H1 (cell line): Measurements from ENCODE around the gene S100A13. TPM values are rescaled to one million over a fixed set of nuclear protein-coding genes. Genes with fewer than 3 reads are reported as not detected.
"Not testable (repeated sequence)": the region's sequence is repeated elsewhere in the genome, so short reads cannot be mapped to it uniquely, and the experiment has no call there.

Experiments used
- CTCF ChIA-PET: fragments of 300-600 bp; sonication (Branson Sonifier 250); formaldehyde crosslinking; loops from one replicate; lab custom pipeline; 2021; ENCODE audit not compliant: partially characterized antibody; lab: Charles Lee
- POLR2A ChIA-PET: fragments of 300-600 bp; sonication (Branson Sonifier 250); formaldehyde crosslinking; loops from one replicate; lab custom pipeline; 2021; ENCODE audit warnings: inconsistent platforms; ENCODE audit not compliant: partially characterized antibody; lab: Charles Lee
- DNase-seq, 2 experiments: peaks; one replicate each; pipeline versions ENCODE4 v3.0.0 to v3.0.0-alpha.2; 2010 to 2022; ENCODE audit warnings: low spot score in 2 of 2, low read depth in 1 of 2, mixed read lengths in 1 of 2
- FAIRE-seq: peaks from 2 replicates; lab custom pipeline; 2011; peaks lifted over from hg19 to GRCh38; lab: Jason Lieb, UNC
- H2AFZ ChIP-seq: 2 replicates; pipeline ENCODE4 v1.8.1; 2012; ENCODE audit warnings: low read length, inconsistent platforms
- H2AK5ac ChIP-seq: 2 replicates; pipeline ENCODE4 v1.6.1; 2013; ENCODE audit warnings: low read depth, low read length
- H2BK120ac ChIP-seq: replicated peaks from 2 replicates; pipeline ENCODE3; 2013; ENCODE audit warnings: low read depth, low read length, inconsistent platforms
- H2BK12ac ChIP-seq: 2 replicates; pipeline ENCODE4 v1.6.1; 2013; ENCODE audit warnings: low read depth, low read length
- H2BK15ac ChIP-seq: 2 replicates; pipeline ENCODE4 v1.6.1; 2013; ENCODE audit warnings: low read length
- H2BK20ac ChIP-seq: 2 replicates; pipeline ENCODE4 v1.6.1; 2013; ENCODE audit warnings: low read length
- H2BK5ac ChIP-seq: 2 replicates; pipeline ENCODE4 v1.6.1; 2013; ENCODE audit warnings: low read depth, low read length
- H3K14ac ChIP-seq: 2 replicates; pipeline ENCODE4 v1.6.1; 2013; ENCODE audit warnings: inconsistent platforms; ENCODE audit not compliant: insufficient read length
- H3K18ac ChIP-seq: 2 replicates; pipeline ENCODE4 v1.6.1; 2013; ENCODE audit warnings: low read length; ENCODE audit errors: extremely low read depth
- H3K23ac ChIP-seq: 2 replicates; pipeline ENCODE4 v1.6.1; 2013; ENCODE audit warnings: inconsistent platforms; ENCODE audit not compliant: insufficient read length
- H3K23me2 ChIP-seq: 2 replicates; pipeline ENCODE4 v1.6.1; 2013; ENCODE audit warnings: low read depth, low read length
- H3K27ac ChIP-seq: 2 replicates; pipeline ENCODE4 v1.6.1; 2011; ENCODE audit warnings: low read depth, low read length, inconsistent platforms
- H3K27me3 ChIP-seq, 4 experiments: replicated peaks in 1 of 4; 1 replicate in 1 of 4; 2 replicates in 3 of 4; pipeline versions ENCODE4 v1.6.1 to v1.8.1; 2011 to 2013; ENCODE audit warnings: low read length in 3 of 4, mild to moderate bottlenecking in 3 of 4, inconsistent platforms in 2 of 4, mixed read lengths in 2 of 4, moderate library complexity in 1 of 4; ENCODE audit not compliant: control insufficient read depth in 3 of 4, insufficient read depth in 3 of 4; ENCODE audit errors: extremely low read depth in 1 of 4
- H3K36me3 ChIP-seq, 4 experiments: 2 replicates each; pipeline versions ENCODE4 v1.6.1 to v1.8.1; 2011 to 2013; ENCODE audit warnings: mild to moderate bottlenecking in 4 of 4, low read length in 3 of 4, moderate library complexity in 2 of 4, control low read depth in 1 of 4, inconsistent platforms in 1 of 4; ENCODE audit not compliant: insufficient read depth in 4 of 4, control insufficient read depth in 2 of 4
- H3K4ac ChIP-seq: replicated peaks from 2 replicates; pipeline ENCODE3; 2013; ENCODE audit warnings: low read length, low read depth, mixed read lengths, inconsistent platforms; ENCODE audit not compliant: insufficient read length
- H3K4me1 ChIP-seq, 4 experiments: replicated peaks in 1 of 4; 1 replicate in 1 of 4; 2 replicates in 3 of 4; pipeline versions ENCODE4 v1.6.1 to v1.8.1; 2011 to 2013; ENCODE audit warnings: low read length in 3 of 4, inconsistent platforms in 2 of 4, mixed read lengths in 1 of 4; ENCODE audit not compliant: insufficient read depth in 4 of 4, control insufficient read depth in 3 of 4
- H3K4me2 ChIP-seq, 2 experiments: 2 replicates each; pipeline versions ENCODE4 v1.6.1 to v1.8.1; 2011 to 2013; ENCODE audit warnings: low read depth in 2 of 2, low read length in 2 of 2, control low read depth in 1 of 2, inconsistent platforms in 1 of 2, mild to moderate bottlenecking in 1 of 2; ENCODE audit not compliant: insufficient read depth in 1 of 2
- H3K4me3 ChIP-seq, 4 experiments: fragments of 200-600, 300-600 bp in 1 of 4; sonication (generic), shearing (Covaris generic), sonication (Bioruptor Twin) in 1 of 4; 2 replicates each; pipeline versions ENCODE4 v1.5.1 to v1.8.1; 2011 to 2016; ENCODE audit warnings: low read length in 4 of 4, low read depth in 3 of 4, control low read depth in 2 of 4, inconsistent platforms in 2 of 4, mild to moderate bottlenecking in 2 of 4, mixed read lengths in 1 of 4, moderate library complexity in 1 of 4; ENCODE audit not compliant: insufficient read depth in 2 of 4; ENCODE audit errors: extremely low read depth in 1 of 4
- H3K56ac ChIP-seq: replicated peaks from 2 replicates; pipeline ENCODE3; 2013; ENCODE audit warnings: low read depth, mild to moderate bottlenecking, mixed read lengths, low read length, inconsistent platforms; ENCODE audit not compliant: insufficient read length
- H3K79me1 ChIP-seq: 2 replicates; pipeline ENCODE4 v1.6.1; 2013; ENCODE audit warnings: low read depth, low read length, control low read depth
- H3K79me2 ChIP-seq, 2 experiments: 2 replicates each; pipeline versions ENCODE4 v1.6.1 to v1.8.1; 2012 to 2013; ENCODE audit warnings: low read length in 2 of 2, mild to moderate bottlenecking in 2 of 2, inconsistent platforms in 1 of 2; ENCODE audit not compliant: insufficient read depth in 2 of 2, control insufficient read depth in 1 of 2
- H3K9ac ChIP-seq, 4 experiments: replicated peaks in 1 of 4; 1 replicate in 1 of 4; 2 replicates in 3 of 4; pipeline versions ENCODE4 v1.6.1 to v1.8.1; 2011 to 2013; ENCODE audit warnings: low read depth in 3 of 4, low read length in 3 of 4, control low read depth in 2 of 4, mild to moderate bottlenecking in 2 of 4, moderate library complexity in 2 of 4, inconsistent platforms in 1 of 4; ENCODE audit errors: extremely low read depth in 1 of 4
- H3K9me3 ChIP-seq, 2 experiments: 2 replicates each; pipeline versions ENCODE4 v1.6.1 to v1.8.1; 2012 to 2013; ENCODE audit warnings: mild to moderate bottlenecking in 2 of 2, moderate library complexity in 2 of 2, control low read depth in 1 of 2, inconsistent platforms in 1 of 2, low read depth in 1 of 2, low read length in 1 of 2, mixed read lengths in 1 of 2; ENCODE audit not compliant: insufficient read depth in 2 of 2
- H4K20me1 ChIP-seq, 2 experiments: replicated peaks in 1 of 2; 2 replicates each; pipeline versions ENCODE3 to v1.8.1; 2011 to 2013; ENCODE audit warnings: inconsistent platforms in 2 of 2, low read length in 2 of 2, mild to moderate bottlenecking in 1 of 2; ENCODE audit not compliant: insufficient read depth in 2 of 2, control insufficient read depth in 1 of 2
- H4K5ac ChIP-seq: 2 replicates; pipeline ENCODE4 v1.6.1; 2013; ENCODE audit warnings: low read length, low read depth, mixed read lengths, inconsistent platforms; ENCODE audit not compliant: insufficient read length
- H4K8ac ChIP-seq: 2 replicates; pipeline ENCODE4 v1.8.0; 2013; ENCODE audit warnings: mild to moderate bottlenecking, moderate library complexity, low read length, inconsistent platforms; ENCODE audit not compliant: insufficient read depth; ENCODE audit errors: extremely low read depth
- H4K91ac ChIP-seq: replicated peaks from 2 replicates; pipeline ENCODE3; 2013; ENCODE audit warnings: low read length, mixed read lengths, inconsistent platforms; ENCODE audit not compliant: insufficient read length
- WGBS, 2 experiments: shearing (Covaris generic) in 1 of 2; methylation state at CpG; one replicate each; pipeline versions ENCODE4 v1.1.6 to v1.1.7; 2013 to 2015; ENCODE audit warnings: low lambda C conversion rate in 2 of 2, mixed read lengths in 2 of 2, inconsistent platforms in 1 of 2, low coverage in 1 of 2, missing lambda C conversion rate in 1 of 2; ENCODE audit not compliant: insufficient replicate concordance in 2 of 2, insufficient coverage in 1 of 2, insufficient read length in 1 of 2; ENCODE audit errors: extremely low coverage in 1 of 2, missing lambda C conversion rate in 1 of 2; 5-methylcytosine and 5-hydroxymethylcytosine counted together
- polyA plus RNA-seq, 7 experiments: library from polyadenylated mRNA; depleted of rRNA in 3 of 7; stranded (reverse) in 5 of 7; unstranded in 2 of 7; fragments of >200 nt in 5 of 7; fragments of 200-250 nt in 2 of 7; gene quantifications; 1 replicate in 5 of 7; 2 replicates in 1 of 7; 4 replicates in 1 of 7; pipeline versions ENCODE4 v1.2.1 to v1.2.3, GENCODE V29; 2011 to 2013; ENCODE audit warnings: missing spikeins in 2 of 7, mixed read lengths in 2 of 7
- total RNA-seq: library from RNA; stranded (reverse); fragmentation: NEBNext Ultra II Directional; extraction: Animal tissue kit (Norgen Biotek cat#: 25700); gene quantifications from 2 replicates; pipeline ENCODE4 v1.2.1, GENCODE V29; 2021

Gene S100A13
- total and polyA plus RNA-seq, 2 of the 8 experiments (the other 6 are each of a cell fraction or from before 2014, with no cell fraction given): 63.6 to 127 TPM

DNA sequence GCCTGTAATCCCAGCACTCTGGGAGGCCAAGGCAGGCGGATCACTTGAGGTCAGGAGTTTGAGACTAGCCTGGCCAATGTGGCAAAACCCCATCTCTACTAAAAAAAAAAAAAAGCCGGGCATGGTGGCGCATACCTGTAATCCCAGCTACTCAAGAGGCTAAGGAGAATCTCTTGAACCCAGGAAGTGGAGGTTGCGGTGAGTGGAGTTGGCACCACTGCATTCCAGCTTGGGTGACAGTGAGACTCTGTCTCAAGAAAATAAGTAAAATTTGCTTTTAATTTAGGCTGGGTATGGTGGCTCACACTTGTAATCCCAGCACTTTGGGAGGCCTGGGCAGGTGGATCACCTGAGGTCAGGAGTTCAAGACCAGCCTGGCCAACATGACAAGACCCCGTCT, 12.9 kb upstream of the S100A13 start:
- CTCF ChIA-PET: interaction anchor here (0.6 to 5.4 kb wide), 4 partner anchors 12 to 88 kb away, joined by 3 to 28 read pairs (median 4); partner anchors contain the start of genes S100A1 and S100A13
- H2BK15ac ChIP-seq, H3K9ac ChIP-seq, H3K4me2 ChIP-seq, H3K9me3 ChIP-seq, H3K27me3 ChIP-seq, H2BK20ac ChIP-seq, H2BK5ac ChIP-seq, H3K56ac ChIP-seq, H3K18ac ChIP-seq, H2AK5ac ChIP-seq, FAIRE-seq, H3K4me1 ChIP-seq, H2BK12ac ChIP-seq, H2BK120ac ChIP-seq, H3K79me1 ChIP-seq, H3K14ac ChIP-seq, H2AFZ ChIP-seq, H3K23me2 ChIP-seq, H4K91ac ChIP-seq, H4K20me1 ChIP-seq, H3K27ac ChIP-seq, H4K8ac ChIP-seq, H4K5ac ChIP-seq, H3K4me3 ChIP-seq, DNase-seq, H3K23ac ChIP-seq, H3K4ac ChIP-seq: not testable (repeated sequence)
- H3K36me3 ChIP-seq: peaks cover 61 to 94% (median 83%) of the 10 kb centered on the region in 4 experiments
- H3K79me2 ChIP-seq: peaks cover 0 to 38% of the 10 kb centered on the region in 2 experiments; a peak in 3 of 4 replicates
- WGBS, 2 experiments: 94% methylated on average over 5 of the region's 5 CpGs; no CpG with 5 or more reads in 1 of the 2 experiments
- POLR2A ChIA-PET: interaction anchor here (0.6 to 16.2 kb wide), 9 partner anchors 9 to 197 kb away, joined by 3 to 343 read pairs (median 4); partner anchors contain the start of genes ILF2, S100A1, S100A13 and SNAPIN
